HFF-Myc (cell line): ENCODE measurements around the gene RFX2.

Experiments used
- DNase-seq: peaks from one replicate; pipeline ENCODE4 v3.0.0-alpha.2; 2011; ENCODE audit warnings: low read depth; ENCODE audit errors: extremely low read depth
- H3K4me3 ChIP-seq: replicated peaks from 2 replicates; pipeline ENCODE4 v1.5.1; 2011; ENCODE audit warnings: low read depth, mild to moderate bottlenecking, control low read depth, low read length
- TF ChIP-seq, protein P1 (sequence below): IDR thresholded peaks from 2 replicates; pipeline ENCODE4 v1.5.1; 2012; ENCODE audit warnings: mild to moderate bottlenecking, low read depth, low read length, control low read depth; ENCODE audit errors: missing control alignments

RFX2 gene

DNA sequence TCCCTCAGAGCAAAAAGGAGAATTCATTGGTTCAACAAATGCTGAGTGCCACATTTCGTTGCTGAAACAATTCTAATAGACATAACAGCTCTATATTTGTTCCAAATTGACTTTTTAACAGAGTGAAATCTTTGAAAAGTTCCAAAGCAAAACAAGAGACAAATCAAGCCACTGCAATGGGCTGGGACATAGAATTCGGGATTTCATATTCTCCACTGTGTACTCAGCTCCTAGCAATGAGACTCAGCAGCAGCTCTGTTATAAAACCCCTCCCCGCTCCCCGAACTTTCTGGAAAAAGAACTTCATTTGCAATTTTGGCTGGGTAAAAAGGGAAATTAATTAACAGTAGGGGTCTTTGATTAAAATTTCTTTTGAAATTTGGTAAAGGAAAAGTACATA lies 11.3 kb downstream of the RFX2 start:
- TF ChIP-seq, protein P1, sequence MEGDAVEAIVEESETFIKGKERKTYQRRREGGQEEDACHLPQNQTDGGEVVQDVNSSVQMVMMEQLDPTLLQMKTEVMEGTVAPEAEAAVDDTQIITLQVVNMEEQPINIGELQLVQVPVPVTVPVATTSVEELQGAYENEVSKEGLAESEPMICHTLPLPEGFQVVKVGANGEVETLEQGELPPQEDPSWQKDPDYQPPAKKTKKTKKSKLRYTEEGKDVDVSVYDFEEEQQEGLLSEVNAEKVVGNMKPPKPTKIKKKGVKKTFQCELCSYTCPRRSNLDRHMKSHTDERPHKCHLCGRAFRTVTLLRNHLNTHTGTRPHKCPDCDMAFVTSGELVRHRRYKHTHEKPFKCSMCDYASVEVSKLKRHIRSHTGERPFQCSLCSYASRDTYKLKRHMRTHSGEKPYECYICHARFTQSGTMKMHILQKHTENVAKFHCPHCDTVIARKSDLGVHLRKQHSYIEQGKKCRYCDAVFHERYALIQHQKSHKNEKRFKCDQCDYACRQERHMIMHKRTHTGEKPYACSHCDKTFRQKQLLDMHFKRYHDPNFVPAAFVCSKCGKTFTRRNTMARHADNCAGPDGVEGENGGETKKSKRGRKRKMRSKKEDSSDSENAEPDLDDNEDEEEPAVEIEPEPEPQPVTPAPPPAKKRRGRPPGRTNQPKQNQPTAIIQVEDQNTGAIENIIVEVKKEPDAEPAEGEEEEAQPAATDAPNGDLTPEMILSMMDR: no peak
- no peak overlapping the region for H3K4me3 ChIP-seq
- DNase-seq: no peak

DNA sequence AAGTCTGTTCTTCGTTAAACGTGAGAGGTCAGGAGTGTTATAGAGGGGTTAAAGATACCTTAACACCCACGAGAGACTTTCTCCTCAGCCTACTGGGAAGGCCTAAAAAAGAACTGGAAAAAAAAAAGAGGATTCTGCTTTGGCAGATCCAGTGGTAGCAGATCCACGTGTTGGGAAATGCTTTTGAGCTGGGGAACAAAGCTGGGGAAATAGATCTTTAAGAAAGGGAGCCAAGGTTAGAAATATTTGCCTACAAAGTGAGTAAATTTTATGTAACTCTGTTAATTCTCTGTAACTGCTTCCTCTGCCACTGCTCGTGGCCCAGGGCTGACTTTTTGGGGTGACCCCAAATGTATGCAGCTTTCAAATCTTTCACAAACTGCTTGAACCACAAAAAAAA lies 11.7 kb downstream of the RFX2 start:
- DNase-seq: no peak
- no peak overlapping the region for H3K4me3 ChIP-seq
- TF ChIP-seq, protein P1: no peak

DNA sequence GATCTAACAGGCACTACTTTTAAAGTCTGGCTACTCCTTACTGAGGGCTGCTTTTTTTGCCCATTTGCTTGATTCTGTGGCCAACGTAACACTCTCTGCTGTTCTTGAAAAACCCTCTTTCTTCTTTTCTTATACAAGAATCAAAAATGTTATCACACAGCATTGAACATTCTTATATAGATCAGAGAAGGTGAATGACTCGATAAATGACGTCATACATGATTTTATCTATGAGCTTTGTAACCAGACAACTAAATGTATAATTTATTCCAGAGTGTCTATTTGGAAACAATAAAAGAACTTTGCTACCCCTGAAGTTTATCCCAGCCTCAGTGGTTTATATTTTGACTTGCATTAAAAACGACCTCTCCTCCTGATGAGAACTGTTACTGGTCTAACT lies 12.4 kb downstream of the RFX2 start:
- H3K4me3 ChIP-seq: no peak overlapping the region
- DNase-seq: no peak
- TF ChIP-seq, protein P1: no peak

DNA sequence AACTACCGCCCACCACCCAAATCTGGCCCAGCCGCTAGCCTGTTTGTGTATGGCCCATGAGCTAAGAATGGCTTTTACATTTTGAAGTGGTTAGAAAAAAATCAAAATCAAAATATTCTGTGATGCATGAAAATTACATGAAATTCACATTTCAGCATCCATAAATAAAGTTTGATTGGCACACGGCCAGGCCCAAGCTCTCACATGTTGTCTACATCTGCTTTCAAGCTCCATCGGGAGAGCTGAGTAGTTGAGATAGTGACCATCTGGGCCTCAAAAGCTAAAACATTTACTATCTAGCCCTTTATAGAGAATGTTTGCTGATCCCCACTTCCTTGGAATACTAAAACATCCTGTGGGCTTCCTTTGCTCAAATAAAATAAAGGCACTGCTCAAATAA lies 14.5 kb downstream of the RFX2 start:
- no peak overlapping the region for H3K4me3 ChIP-seq
- DNase-seq: no peak
- TF ChIP-seq, protein P1: no peak

DNA sequence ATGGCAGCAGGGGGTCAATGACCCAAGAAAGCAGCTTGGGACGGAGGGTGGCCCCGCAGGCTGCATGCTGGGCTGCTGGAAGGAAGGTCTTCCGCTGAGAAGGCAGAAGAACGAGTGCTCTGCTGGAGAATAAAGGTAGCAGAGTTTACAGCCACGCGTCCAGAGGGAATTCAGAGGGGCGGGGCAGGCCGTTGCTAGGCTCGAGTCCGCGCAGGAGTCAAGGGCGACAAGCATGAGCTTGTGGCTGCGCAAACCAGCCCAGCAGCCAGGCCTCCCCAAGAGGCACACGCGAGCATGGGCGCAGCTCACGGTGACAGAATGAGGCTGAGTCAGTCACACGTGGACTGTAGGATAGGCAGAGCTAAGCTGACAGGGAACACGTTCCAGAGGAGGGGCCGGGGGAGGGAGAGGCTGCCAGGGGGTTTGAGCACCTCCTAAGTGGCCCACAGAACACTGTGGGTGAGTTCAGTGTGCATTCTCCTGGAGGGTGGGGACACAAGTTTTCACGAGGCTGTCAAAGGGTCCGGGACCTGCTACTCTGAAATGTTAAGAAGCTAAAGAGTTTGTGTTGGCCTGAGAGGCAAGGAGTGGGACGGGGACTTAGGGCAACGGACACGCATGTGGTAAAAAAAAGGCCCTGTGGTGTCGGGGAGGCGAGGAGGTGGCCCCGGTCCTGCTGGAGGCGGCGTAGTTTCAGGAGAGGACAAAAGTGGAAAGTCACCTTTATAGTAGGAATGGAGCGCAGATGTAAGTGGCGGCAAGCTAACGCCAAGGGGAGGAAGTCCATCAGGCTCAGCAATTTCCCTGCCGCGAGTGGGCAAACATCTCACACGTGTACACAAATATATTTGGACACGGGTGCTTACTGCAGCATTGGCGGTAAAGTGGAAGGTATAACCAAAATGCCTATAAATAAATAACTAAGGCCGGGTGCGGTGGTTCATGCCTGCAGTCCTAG lies 17.7 kb downstream of the RFX2 start:
- H3K4me3 ChIP-seq: peak overlapping the region; percentile 8; the same call in 1 of the 2 replicates
- DNase-seq: no peak
- TF ChIP-seq, protein P1: no peak

DNA sequence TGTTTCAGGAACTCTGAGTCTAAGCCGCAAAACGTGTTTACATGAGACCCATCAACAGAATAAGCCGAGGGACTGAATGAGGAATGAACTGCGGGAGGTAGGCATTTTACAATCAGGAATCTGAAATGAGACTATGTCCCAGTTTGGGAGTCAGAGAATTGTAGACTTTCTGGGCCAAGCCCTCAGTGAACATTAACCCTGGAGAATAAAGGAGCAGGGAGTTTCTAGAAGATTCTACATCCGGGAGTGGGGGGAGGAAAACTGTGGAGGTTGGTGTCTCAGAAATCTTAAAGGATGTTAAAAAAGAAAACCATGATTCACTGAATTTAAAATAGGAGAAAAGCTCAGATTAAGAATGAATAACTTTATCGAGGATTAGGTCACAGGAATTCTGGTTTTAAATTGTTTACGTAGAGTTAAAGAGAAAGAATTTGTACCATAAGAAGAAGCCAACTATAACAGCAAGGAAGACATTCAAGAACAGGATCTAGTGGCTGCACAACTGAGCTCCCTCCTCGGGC lies 18.5 kb downstream of the RFX2 start:
- H3K4me3 ChIP-seq: peak overlapping the region; percentile 8; the same call in 1 of the 2 replicates
- TF ChIP-seq, protein P1: no peak
- DNase-seq: no peak
